Activated CD8-positive, alpha-beta T cell treated with anti-CD3 and anti-CD28 coated beads for 36 hours (primary cell): ENCODE measurements around the gene ZYX. TPM values are rescaled to one million over a fixed set of nuclear protein-coding genes. Genes with fewer than 3 reads are reported as not detected.
"Not testable (repeated sequence)": the region's sequence is repeated elsewhere in the genome, so short reads cannot be mapped to it uniquely, and the experiment has no call there.

Experiments
- ATAC-seq: fragments of 200-7000 bp; cut with Tn5 transposase; one replicate; pipeline ENCODE4 v1.10.0; 2021; ENCODE audit warnings: mild to moderate bottlenecking, moderate library complexity
- CTCF ChIA-PET: fragments of 350-600 bp; sonication (Branson Sonifier 250); formaldehyde crosslinking; loops from one replicate; lab custom pipeline; 2021; ENCODE audit warnings: antibody characterized with exemption; lab: Charles Lee
- POLR2A ChIA-PET: fragments of 350-600 bp; sonication (Branson Sonifier 250); formaldehyde crosslinking; loops from one replicate; lab custom pipeline; 2021; ENCODE audit warnings: antibody characterized with exemption; lab: Charles Lee
- DNase-seq: peaks from one replicate; pipeline ENCODE4 v3.0.0-alpha.2; 2020
- H3K27ac Mint-ChIP-seq: one replicate; pipeline ENCODE4 v1.8.0; 2021; ENCODE audit warnings: mild to moderate bottlenecking, mixed read lengths
- H3K27me3 Mint-ChIP-seq: one replicate; pipeline ENCODE4 v1.8.0; 2021; ENCODE audit warnings: mixed read lengths
- H3K36me3 Mint-ChIP-seq: one replicate; pipeline ENCODE4 v1.8.0; 2021; ENCODE audit warnings: low read depth, mixed read lengths
- H3K4me1 Mint-ChIP-seq: one replicate; pipeline ENCODE4 v1.8.0; 2021; ENCODE audit warnings: low read depth, mixed read lengths
- H3K4me3 Mint-ChIP-seq: one replicate; pipeline ENCODE4 v1.8.0; 2021; ENCODE audit warnings: mild to moderate bottlenecking, moderate library complexity, mixed read lengths
- H3K9me3 Mint-ChIP-seq: one replicate; pipeline ENCODE4 v1.8.0; 2021; ENCODE audit warnings: mixed read lengths
- intact Hi-C: fragments of 100-400 bp; cut with micrococcal nuclease; formaldehyde crosslinking; loops from one replicate; pipeline ENCODE4 v1.10.0; 2022
- total RNA-seq, 2 experiments: library from RNA; stranded (reverse); gene quantifications; one replicate each; pipeline ENCODE4 v1.2.3, GENCODE V29; 2021
- TF ChIP-seq, protein P1 (sequence below): fragments of 200-600 bp; IDR thresholded peaks from one replicate; pipeline ENCODE4 v1.8.0; 2022; ENCODE audit warnings: antibody characterized with exemption, mild to moderate bottlenecking

The ZYX gene
- total RNA-seq, 2 experiments from 2014 or later: 111 to 120 TPM

DNA sequence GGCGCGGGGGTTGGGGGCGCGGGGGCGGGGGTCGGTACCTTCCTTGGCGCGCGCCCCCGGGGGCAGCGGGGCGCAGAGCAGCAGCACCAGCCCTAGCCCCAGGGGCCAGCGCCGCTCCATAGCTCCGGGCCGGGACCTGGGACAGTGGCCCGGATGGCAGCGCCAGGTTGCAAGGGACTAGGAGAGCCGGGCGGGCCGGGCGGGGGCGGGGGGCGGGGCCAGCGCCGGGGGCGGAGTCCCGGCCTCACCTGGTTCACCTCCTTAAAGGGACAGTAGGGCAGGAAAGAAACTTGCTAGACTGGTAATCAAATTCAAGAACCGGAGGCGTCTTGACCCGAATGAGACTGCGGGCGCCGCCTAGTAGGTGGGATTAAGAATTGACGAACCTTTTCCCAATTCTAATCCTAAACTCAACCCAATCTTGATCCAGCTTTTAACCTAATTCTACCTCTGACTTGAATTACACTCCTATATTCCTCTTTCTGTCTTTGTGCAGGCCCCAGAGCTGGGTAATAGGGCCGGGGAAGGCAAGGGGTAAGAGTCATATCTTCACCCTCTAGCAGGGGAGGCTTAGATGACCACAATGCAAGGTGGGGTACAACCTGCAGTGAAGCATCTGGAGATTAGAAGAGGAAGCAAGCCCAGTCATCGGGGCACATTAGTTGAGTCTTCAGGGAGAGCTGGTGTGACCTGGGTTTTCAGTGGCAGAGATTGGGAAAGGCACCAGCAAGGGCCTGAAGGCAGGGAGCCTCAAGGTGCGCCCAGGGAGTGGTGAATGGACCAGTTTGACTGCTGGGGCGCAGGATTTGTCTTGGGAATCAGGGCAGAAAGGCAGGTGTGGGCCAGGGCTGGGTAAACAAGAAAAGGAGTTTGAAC is 27.8 kb downstream of the ZYX start, which contains the start of gene EPHA1:
EPHA1 (minus strand) TSS at position 171 of the 876 bp plus-strand sequence; CDS start at position 120, 51 bp downstream.
- H3K4me1 Mint-ChIP-seq: peaks cover 52% of the 10 kb centered on the region

GRCh38 chr7:143410521-143411004 is 29.4 kb downstream of the ZYX start:
- CTCF ChIA-PET: interaction anchor here (1.0 to 6.3 kb wide), 4 partner anchors 31 to 170 kb away, joined by 3 to 47 read pairs (median 4); no protein-coding TSS in a partner anchor
- TF ChIP-seq, protein P1, sequence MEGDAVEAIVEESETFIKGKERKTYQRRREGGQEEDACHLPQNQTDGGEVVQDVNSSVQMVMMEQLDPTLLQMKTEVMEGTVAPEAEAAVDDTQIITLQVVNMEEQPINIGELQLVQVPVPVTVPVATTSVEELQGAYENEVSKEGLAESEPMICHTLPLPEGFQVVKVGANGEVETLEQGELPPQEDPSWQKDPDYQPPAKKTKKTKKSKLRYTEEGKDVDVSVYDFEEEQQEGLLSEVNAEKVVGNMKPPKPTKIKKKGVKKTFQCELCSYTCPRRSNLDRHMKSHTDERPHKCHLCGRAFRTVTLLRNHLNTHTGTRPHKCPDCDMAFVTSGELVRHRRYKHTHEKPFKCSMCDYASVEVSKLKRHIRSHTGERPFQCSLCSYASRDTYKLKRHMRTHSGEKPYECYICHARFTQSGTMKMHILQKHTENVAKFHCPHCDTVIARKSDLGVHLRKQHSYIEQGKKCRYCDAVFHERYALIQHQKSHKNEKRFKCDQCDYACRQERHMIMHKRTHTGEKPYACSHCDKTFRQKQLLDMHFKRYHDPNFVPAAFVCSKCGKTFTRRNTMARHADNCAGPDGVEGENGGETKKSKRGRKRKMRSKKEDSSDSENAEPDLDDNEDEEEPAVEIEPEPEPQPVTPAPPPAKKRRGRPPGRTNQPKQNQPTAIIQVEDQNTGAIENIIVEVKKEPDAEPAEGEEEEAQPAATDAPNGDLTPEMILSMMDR: no peak
- Mint-ChIP-seq H3K9me3 (no peaks in the 10 kb centered on the region), H3K27me3 (no peaks in the 10 kb centered on the region), H3K4me1 (peaks cover 45% of the 10 kb centered on the region), H3K27ac (no peak overlapping the region), H3K4me3 (no peak overlapping the region), H3K36me3 (no peaks in the 10 kb centered on the region)
- DNase-seq: no peak
- POLR2A ChIA-PET: no interaction called here
- intact Hi-C loops: no loop called here
- ATAC-seq: no peak

More for the DNA sequence above, 27.8 kb downstream of the ZYX start, which contains the start of gene EPHA1:
- TF ChIP-seq, protein P1: peak; percentile 39
- DNase-seq (peak; percentile 42), ATAC-seq (peak; percentile 61)
- ChIA-PET POLR2A (interaction anchor here (1.0 to 3.0 kb wide), 8 partner anchors 8 to 148 kb away, joined by 3 to 11 read pairs (median 4); partner anchors contain the start of gene CASP2), CTCF (interaction anchor here (0.9 to 7.9 kb wide), 15 partner anchors 8 to 194 kb away, joined by 3 to 78 read pairs (median 5); partner anchors contain the start of gene TAS2R40)
- Mint-ChIP-seq H3K27ac (peak within 1 kb of the TSS; percentile 63), H3K9me3 (no peaks in the 10 kb centered on the region), H3K4me3 (peak within 1 kb of the TSS; percentile 74), H3K36me3 (no peaks in the 10 kb centered on the region), H3K27me3 (no peaks in the 10 kb centered on the region)
- intact Hi-C loops: loop anchor here (5.0 kb wide), 1 partner anchor 37 kb away; no protein-coding TSS in a partner anchor

- intact Hi-C loops: no loop called here
- no peaks in the 10 kb centered on the region for H3K27me3 Mint-ChIP-seq
- H3K36me3 Mint-ChIP-seq: no peaks in the 10 kb centered on the region
- ATAC-seq (no peak), DNase-seq (no peak)
- CTCF ChIA-PET: interaction anchor here (1.2 kb wide), 1 partner anchor 172 kb away, joined by 6 read pairs; no protein-coding TSS in a partner anchor
- POLR2A ChIA-PET: no interaction called here
- no peak overlapping the region for H3K4me3 Mint-ChIP-seq
- no peaks in the 10 kb centered on the region for H3K9me3 Mint-ChIP-seq
- H3K4me1 Mint-ChIP-seq: peaks cover 36% of the 10 kb centered on the region
- H3K27ac Mint-ChIP-seq: no peak overlapping the region
- TF ChIP-seq, protein P1: no peak
Measured at GRCh38 chr7:143411976-143412708, 31.0 kb downstream of the ZYX start.

DNA sequence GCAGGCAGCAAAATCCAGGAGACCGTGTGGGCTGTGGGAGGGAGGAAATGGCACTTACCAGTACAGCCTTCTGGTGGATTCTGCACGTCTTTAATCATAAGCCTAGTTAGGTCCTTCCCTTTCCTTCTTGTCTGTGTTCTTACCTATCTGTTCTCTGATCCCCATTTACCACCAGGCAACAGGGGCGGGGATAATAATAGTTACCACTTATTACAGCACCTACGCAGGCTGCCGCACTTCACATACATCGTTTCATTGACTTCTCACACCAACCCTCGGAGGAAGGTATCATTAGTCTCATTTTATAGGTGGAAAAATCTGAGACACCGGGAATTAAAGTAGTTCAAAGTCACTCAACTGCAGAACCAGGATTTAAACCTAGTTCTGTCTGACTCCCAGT is 32.0 kb downstream of the ZYX start:
- intact Hi-C loops: no loop called here
- Mint-ChIP-seq H3K4me3 (no peak overlapping the region), H3K36me3 (no peaks in the 10 kb centered on the region), H3K9me3 (no peaks in the 10 kb centered on the region), H3K27ac (no peak overlapping the region), H3K27me3 (no peaks in the 10 kb centered on the region), H3K4me1 (peaks cover 26% of the 10 kb centered on the region)
- no peak for ATAC-seq
- TF ChIP-seq, protein P1: no peak
- CTCF ChIA-PET: no interaction called here
- no peak for DNase-seq
- POLR2A ChIA-PET: no interaction called here

GRCh38 chr7:143415209-143415608 is 34.1 kb downstream of the ZYX start:
- intact Hi-C loops: loop anchor here (5.0 kb wide), 1 partner anchor 38 kb away; no protein-coding TSS in a partner anchor
- CTCF ChIA-PET: interaction anchor here (0.6 to 5.1 kb wide), 14 partner anchors 10 to 412 kb away, joined by 3 to 79 read pairs (median 6); partner anchors contain the start of gene EPHA1
- H3K9me3 Mint-ChIP-seq, POLR2A ChIA-PET, H3K4me3 Mint-ChIP-seq, H3K36me3 Mint-ChIP-seq, DNase-seq, H3K27ac Mint-ChIP-seq, H3K27me3 Mint-ChIP-seq, ATAC-seq: not testable (repeated sequence)
- peaks cover 17% of the 10 kb centered on the region for H3K4me1 Mint-ChIP-seq
